Frontal cortex (tissue), 4 donors: ENCODE measurements around the gene GRPEL2. TPM values are rescaled to one million over a fixed set of nuclear protein-coding genes. Genes with fewer than 3 reads are reported as not detected.

Experiments used
- DNase-seq, 2 donors: peaks; one replicate each; pipeline ENCODE4 v3.0.0; 2012; ENCODE audit warnings: low spot score in 2 of 2
- FAIRE-seq: peaks from 2 replicates; lab custom pipeline; 2012; peaks lifted over from hg19 to GRCh38; lab: Jason Lieb, UNC
- total RNA-seq: library from RNA; depleted of rRNA; stranded (reverse); fragments of >200 nt; gene quantifications from one replicate; pipeline ENCODE4 v1.2.3, GENCODE V29; 2014
- donor health status: control.
- donor health status: control.
- donor health status: control.

Gene GRPEL2
- total RNA-seq, 1 donor from 2014 or later: 64.4 TPM

DNA sequence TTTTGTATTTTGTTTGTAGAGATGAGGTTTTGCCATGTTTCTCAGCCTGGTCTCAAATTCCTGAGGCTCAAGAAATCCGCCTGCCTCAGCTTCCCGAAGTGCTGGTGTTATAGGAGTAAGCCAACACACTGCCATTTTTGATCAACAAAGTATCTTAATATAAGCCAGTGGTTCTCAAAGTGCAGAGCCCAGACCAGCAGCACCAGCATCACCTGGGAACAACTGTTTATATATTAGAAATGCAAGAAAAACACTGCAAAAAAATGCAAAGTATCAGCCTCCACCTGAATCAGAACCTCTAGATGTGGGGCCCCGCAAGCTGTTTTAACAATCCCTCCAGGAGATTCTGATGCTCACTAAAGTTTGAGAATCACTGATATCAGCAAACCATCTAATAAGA lies 27.6 kb downstream of the GRPEL2 start:
- no peak for FAIRE-seq
- no peak for DNase-seq

DNA sequence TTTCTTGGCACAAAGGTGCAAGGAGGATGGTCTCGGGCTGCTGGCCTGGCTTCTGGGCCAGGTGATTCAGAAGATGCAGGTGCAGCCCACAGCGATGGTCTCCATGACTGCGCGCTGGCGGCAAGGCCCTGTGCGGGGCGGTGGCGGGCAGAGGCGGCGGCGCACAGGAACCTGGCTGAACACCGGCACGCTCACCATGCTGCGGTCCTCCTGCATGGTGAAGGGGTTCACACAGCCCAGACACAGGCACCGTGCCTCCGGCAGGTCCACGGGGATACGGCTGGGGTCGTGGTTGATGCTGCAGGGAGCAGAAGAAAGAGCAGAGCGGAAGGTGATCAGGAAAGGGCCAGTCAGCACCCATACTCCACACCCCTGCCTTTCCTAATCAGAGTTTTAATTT lies 29.0 kb downstream of the GRPEL2 start:
- DNase-seq (no peak), FAIRE-seq (no peak)

DNA sequence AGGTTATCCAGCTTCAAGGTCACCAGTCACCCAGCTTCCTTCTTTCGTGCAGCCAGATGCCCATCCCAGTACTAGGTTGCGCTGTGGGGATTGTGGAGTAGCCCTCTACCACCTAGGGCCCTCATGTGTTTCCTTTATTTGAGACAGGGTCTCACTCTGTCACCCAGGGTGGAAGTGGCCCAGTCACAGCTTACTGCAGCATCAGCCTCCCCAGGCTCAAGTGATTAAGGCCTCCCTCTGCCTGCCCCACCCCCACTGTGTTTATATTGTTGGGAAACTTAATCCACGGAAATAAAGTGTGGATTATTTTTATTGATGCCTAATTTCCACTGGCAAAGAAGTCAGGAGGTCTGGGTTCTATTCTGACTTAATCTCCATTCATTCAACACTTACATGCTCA lies 29.5 kb downstream of the GRPEL2 start:
- FAIRE-seq (no peak), DNase-seq (no peak)

DNA sequence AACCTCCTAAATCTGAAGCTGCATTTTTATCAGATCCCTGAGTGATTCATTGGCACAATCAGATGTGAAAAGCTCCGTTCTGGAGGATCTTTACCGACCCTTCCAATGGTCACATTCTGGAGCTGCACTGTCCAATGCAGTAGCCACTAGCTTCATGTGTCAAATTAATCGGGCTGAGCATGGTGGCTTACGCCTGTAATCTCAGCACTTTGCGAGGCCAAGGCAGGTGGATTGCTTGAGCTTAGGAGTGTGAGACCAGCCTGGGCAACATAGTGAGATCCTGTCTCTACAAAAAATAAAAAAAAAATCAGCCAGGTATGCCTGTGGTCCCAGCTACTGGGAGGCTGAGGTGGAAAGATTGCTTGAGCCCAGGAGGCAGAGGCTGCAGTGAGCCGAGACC lies 30.1 kb downstream of the GRPEL2 start:
- DNase-seq (no peak), FAIRE-seq (no peak)

GRCh38 chr5:149376104-149376503 lies 30.8 kb downstream of the GRPEL2 start:
- DNase-seq (no peak), FAIRE-seq (no peak)

GRCh38 chr5:149376711-149377447 lies 31.6 kb downstream of the GRPEL2 start:
- FAIRE-seq: no peak
- DNase-seq: no peak

DNA sequence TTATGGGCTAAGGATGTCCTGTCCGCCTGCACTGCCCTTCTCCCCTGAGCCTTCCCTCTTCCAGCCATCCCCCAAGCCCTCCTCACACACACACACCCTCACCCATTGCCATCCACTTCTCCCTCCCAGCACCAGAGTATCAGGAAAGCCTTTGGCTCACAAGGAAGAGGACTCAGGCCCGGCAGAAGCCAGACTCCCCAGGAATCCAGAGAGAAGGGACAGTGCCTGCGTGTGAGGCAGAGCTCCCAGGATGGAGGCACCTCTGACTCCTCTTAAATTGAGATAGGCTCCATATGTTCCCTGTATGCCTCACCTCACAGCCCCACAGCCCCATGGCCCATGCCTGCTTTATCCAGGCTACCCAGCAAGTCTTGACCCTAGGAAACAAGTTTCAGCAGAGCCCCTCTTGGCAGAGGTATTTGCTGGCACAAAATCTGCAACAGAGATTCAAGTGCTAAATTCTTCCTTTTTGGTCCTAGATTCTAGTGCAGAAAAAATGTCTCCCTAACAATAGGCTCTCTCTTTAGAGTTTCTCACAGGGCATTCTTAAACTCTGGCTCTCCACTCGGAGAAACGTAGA lies 33.0 kb downstream of the GRPEL2 start:
- DNase-seq (no peak), FAIRE-seq (no peak)

DNA sequence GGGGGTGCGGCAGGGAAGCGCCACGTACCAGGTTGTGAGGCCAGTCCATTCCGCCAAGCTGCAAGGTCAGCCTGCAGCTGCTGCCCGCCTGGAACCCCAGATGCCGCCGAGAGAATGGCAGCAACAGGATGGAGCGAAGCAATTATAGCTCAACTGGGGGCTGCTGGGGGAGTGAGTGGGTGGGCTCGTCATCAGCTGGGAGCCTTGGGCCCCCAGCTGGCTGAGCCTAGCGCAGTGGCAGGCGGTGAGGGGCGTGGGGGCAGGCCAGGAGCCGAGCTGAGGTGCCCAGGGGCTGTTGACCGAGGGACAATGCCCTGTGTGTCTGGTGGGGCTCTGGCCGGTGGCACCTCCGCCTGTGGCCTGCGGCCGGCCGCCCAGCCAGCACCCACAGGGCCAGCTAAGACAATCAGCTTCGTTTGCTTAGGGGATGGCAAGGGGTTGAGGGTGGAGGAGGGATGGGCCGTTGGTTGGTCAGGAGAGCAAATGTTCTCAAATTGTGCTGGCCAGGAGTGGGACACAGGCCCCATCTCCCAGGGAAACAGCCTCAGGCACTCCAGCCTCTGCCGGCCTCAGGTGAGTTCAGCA lies 34.0 kb downstream of the GRPEL2 start, which contains the start of gene IL17B:
Gene IL17B, minus strand, starts transcription at position 116 of the 585 bp plus-strand sequence. Its CDS starts 67 bp downstream, at position 49.
- no peak for DNase-seq
- no peak for FAIRE-seq

DNA sequence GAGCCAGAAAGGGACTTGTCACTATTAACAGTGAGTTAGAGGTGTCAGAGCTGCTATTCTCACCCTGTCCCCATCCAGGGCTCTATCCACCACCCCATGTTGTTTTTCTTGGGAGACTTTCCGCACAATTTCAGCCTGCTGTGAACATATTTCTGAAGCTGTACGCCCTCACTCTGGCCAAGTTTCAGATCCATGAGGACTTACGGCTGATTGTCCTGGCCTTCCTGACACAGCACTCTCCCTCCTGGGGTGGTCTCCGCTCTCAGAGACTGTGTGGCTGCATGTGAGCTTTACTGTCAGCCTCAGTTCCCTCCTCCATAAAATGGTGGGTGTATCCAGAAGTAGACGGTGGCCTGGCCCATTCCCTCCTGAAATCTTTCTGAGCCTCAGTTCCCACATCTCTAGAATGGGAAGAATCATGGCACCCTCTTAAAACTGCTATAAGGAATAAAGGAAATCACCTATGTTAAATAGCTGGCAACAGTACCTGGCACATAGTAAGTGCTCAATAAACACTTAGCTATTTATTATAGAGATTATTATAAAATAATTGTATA lies 34.6 kb downstream of the GRPEL2 start:
- DNase-seq: no peak

GRCh38 chr5:149380466-149381121 lies 35.3 kb downstream of the GRPEL2 start:
- no peak for FAIRE-seq
- no peak for DNase-seq

More for the DNA sequence above, 34.6 kb downstream of the GRPEL2 start:
- FAIRE-seq: no peak

DNA sequence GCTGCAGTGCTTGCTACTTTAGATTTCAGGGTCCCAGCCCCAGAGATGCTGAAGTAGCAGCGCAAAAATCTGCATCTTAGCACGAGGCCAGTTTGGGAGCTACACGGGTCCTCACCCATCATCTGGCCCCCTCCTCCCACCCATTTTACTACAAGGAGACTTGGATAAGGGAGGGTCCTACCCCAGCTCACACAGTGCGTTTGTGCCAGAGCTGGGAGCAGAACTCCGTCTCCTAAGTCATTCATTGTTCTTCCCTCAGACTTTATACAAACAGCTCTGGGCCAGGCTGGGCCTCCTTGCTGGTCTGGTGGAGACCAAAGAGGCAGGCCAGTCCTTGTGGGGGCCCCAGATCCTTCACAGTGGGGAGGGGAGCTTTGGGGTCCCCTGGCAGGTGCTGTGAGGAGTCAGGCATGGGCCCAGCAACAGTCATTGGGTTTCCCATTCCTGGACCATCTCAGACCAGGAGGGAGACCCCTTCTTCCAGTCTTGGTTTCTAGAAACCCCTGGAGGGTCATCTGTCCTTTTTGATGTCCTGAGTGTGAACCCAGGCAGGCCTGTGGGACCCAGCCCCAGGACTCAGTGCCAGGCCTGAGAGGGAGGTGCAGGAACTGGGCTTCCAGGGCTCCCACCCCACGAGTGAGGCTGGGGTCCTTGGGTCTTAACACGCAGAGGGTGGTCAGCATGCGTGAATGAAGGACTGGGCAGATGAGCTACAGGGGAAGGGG lies 36.1 kb downstream of the GRPEL2 start:
- no peak for DNase-seq
- FAIRE-seq: no peak

DNA sequence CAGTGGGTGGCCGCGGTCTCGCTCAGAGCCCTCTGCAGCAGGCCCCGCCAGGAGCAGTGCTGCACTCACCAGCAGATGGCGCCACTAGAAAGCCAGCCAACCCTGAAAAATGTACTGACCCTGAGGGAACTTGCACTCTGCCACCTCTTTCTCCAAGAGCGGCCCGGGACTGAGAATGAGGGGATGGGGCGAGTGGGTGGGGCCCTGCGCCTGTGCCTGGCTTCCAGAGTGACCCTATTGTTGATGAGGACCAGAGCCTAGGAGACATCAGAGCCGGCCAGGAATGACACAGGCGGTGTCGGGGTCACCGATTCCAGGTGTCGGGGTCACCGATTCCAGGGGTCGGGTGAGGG lies 36.7 kb downstream of the GRPEL2 start:
- peak; percentile 72 to 85 for DNase-seq
- no peak for FAIRE-seq

GRCh38 chr5:149382517-149383220 lies 37.4 kb downstream of the GRPEL2 start:
- FAIRE-seq: no peak
- no peak for DNase-seq

GRCh38 chr5:149383399-149383798 lies 38.1 kb downstream of the GRPEL2 start:
- DNase-seq: no peak
- no peak for FAIRE-seq

DNA sequence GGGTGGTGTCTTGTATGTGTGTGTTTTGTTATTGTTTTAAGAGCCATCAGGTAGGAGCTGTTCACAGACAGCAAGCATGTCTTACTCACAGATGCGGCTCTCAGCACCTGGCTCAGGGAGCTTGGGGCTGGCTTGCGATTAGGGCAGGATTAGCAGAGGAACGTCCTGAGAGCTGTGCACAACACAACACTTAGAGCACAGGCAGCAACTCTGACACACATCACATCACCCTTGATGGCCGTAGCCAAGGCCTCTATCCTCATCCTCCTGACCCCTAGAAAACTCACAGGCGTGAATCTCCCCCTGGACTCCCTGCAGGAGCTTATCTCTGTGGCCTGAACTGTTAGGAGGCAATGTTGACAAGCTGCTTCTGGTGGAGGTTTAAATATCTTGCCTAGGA lies 40.9 kb downstream of the GRPEL2 start:
- FAIRE-seq (no peak), DNase-seq (no peak)

DNA sequence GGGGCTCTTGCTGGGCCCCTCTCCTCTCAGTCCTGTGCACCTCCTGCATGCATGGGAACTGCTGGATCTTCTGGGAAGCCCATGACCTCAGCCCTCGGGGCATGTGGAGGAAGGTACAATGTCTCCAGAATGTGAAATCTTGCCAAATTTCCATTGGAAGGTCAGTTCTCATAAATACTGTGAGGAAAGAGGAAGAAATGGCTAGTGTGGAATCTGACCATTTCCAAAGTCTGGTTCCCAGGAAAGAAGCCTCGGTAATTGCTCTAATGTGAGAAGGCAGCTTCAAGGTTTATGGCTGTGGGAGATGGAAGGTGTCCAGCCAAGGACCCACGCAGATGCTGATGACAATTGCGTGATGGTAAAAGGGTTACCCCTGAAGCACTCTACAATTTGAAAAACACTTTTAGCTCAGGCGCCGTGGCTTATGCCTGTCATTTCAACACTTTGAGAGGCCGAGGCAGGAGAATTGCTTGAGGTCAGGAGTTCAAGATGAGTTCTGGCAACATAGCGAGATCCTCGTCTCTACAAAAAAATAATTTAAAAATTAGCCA lies 41.9 kb downstream of the GRPEL2 start:
- FAIRE-seq (no peak), DNase-seq (no peak)

DNA sequence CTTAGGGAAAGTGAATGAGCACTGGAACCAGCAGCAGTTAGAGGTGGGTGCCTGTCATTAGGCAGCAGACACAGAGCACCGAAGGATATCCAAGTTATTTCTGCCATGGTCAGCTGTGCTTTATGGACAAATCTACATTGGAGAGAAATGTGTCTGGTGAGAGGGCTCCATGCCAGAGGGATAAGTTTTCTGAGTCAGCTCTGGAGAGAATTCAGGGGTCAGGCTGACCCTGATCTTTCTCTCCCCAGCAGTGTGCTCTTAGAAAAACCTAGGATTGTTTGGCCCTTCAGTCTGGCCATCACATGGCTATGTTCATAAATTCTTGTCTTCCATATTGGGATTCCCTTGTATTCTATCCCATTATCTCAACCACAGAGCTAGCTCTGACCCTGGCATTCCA lies 42.7 kb downstream of the GRPEL2 start:
- DNase-seq (no peak), FAIRE-seq (no peak)

DNA sequence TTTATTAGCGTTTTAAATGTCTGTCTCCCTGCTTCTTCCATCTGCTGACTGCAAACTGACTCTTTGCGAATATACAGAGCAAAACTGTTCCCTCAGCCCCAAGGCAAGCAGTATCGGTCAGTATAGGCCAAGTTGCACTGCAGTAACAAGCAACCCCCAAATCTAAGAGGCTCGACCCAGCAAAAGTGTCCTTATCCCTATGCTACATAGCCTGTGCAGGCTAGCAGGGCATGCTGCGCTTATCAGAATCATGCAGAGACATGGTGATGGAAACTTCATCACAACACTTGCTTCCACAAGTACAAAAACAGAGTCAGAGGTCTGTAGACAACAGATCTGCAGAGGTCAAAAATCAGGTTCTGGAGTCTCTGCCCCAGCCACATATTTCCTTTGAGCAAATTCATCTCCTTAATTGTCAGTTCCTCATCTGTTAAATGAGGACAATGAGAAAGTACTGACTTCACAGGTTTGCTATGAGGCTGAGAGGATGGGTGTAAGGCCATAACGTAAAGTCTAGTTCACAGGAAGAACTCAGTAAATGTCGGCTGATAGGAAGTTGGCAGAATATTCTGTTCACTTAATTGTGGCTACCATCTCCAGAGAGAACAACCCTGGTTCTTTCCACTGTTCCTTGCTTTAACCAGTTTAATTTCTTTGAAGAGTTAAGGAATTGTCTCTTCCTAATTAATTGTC lies 43.3 kb downstream of the GRPEL2 start:
- no peak for FAIRE-seq

More for the DNA sequence above, 43.3 kb downstream of the GRPEL2 start:
- DNase-seq: no peak
